ENCODE data around the gene TAS2R14.

Gene TAS2R14

DNA sequence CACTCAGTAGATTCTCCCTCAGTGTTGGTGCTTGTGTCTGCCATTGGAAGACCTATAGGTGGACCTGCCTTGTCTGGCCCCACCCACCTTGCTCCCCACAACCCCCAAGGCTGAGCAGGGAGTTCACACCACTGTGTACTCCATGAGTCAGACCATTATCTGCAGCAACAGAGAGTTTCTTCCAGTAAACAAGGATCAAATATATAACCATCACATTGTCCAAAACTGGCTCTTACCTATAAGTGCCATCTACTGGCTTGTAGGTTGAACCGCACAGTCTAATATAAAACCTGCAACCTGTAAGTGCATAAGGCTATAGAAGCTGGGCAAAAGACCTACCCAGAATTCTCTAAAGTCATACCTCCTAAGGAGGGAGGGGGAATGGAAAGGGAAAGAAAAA is 37.6 kb downstream of the TAS2R14 start:
- DNase-seq = no peak

DNA sequence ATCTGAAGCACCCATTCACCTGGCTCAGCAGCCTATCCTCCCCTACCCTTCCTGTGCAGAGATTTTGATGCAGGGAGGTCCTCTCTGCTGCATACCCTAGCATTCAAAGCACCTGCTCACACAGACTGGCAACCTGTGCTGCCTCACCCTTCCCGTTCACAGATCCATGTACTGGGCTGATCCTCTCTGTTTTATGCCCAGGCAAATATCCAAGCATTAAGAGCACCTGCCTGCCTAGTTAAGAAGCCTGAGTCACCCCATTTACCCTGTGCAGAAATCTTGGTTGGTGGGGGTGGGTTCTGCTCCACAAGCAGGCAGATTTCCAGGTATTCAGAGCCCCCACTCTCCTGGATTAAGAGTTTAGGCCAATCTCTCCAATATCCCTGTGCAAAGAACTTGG is 38.1 kb downstream of the TAS2R14 start:
- DNase-seq = no peak

- no peak for DNase-seq
Observed at GRCh38 chr12:10900530-10900929, 38.5 kb downstream of the TAS2R14 start.

GRCh38 chr12:10896854-10897253 is 42.2 kb downstream of the TAS2R14 start:
- no peak for DNase-seq

DNA sequence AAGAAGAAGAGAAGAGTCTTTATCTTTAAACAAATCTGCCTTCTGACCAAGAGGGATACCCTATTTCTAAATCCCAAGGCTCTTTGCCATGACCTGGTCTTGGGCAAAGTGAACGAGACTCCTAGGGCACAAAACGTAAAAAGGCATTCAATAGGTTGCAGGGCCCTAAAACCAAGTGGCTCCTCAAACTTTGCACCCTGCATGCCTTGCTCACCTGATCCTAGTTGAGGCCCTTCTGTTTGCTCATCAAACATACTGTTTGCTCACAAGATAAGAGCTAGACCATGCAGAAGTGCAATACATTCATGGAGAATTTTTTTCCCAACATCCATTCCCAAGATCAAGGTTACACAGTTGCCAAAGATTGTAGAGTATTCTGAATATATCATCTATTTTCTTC is 47.1 kb downstream of the TAS2R14 start:
- DNase-seq = no peak

GRCh38 chr12:10889226-10889625 is 49.8 kb downstream of the TAS2R14 start:
- DNase-seq = no peak
